ENCODE results near the gene CCN2. TPM values are rescaled to one million over a fixed set of nuclear protein-coding genes. Genes with fewer than 3 reads are reported as not detected.

The CCN2 gene
- total RNA-seq, 1 donor from 2014 or later = 24.2 TPM

- Mint-ChIP-seq H3K4me3 (no peak overlapping the region), H3K36me3 (ENCODE audit: low read depth) (no peaks in the 10 kb centered on the region), H3K9me3 (no peaks in the 10 kb centered on the region), H3K27ac (ENCODE audit: unreplicated experiment) (no peak overlapping the region), H3K4me1 (no peaks in the 10 kb centered on the region), H3K27me3 (ENCODE audit: low read depth) (no peaks in the 10 kb centered on the region)
- no peak for TF ChIP-seq CTCF (conservative IDR thresholded peaks at IDR 0.05)
- DNase-seq (ENCODE audit: low read depth, low spot score) = no peak
Measured at GRCh38 chr6:131976545-131977061, 25.4 kb upstream of the CCN2 start.

GRCh38 chr6:131972741-131973140 is 21.6 kb upstream of the CCN2 start:
- no peaks in the 10 kb centered on the region for H3K27me3 Mint-ChIP-seq (ENCODE audit: low read depth)
- H3K9me3 Mint-ChIP-seq = peaks cover 2% of the 10 kb centered on the region
- TF ChIP-seq CTCF (conservative IDR thresholded peaks at IDR 0.05) = no peak
- no peak overlapping the region for H3K27ac Mint-ChIP-seq (ENCODE audit: unreplicated experiment)
- no peak overlapping the region for H3K4me3 Mint-ChIP-seq
- DNase-seq (ENCODE audit: low read depth, low spot score) = no peak
- no peaks in the 10 kb centered on the region for H3K36me3 Mint-ChIP-seq (ENCODE audit: low read depth)
- H3K4me1 Mint-ChIP-seq = no peaks in the 10 kb centered on the region

- peaks cover 3% of the 10 kb centered on the region for H3K9me3 Mint-ChIP-seq
- H3K36me3 Mint-ChIP-seq (ENCODE audit: low read depth) = no peaks in the 10 kb centered on the region
- H3K27ac Mint-ChIP-seq (ENCODE audit: unreplicated experiment) = no peak overlapping the region
Measured at GRCh38 chr6:131970076-131970859, 19.1 kb upstream of the CCN2 start.

GRCh38 chr6:131968656-131969055 is 17.5 kb upstream of the CCN2 start:
- DNase-seq (ENCODE audit: low read depth, low spot score) = no peak
- no peak for TF ChIP-seq CTCF (conservative IDR thresholded peaks at IDR 0.05)
- peaks cover 3% of the 10 kb centered on the region for H3K9me3 Mint-ChIP-seq
- H3K27me3 Mint-ChIP-seq (ENCODE audit: low read depth) = no peaks in the 10 kb centered on the region
- H3K27ac Mint-ChIP-seq (ENCODE audit: unreplicated experiment) = no peak overlapping the region
- H3K36me3 Mint-ChIP-seq (ENCODE audit: low read depth) = no peaks in the 10 kb centered on the region
- no peak overlapping the region for H3K4me3 Mint-ChIP-seq
- no peaks in the 10 kb centered on the region for H3K4me1 Mint-ChIP-seq

More at GRCh38 chr6:131970076-131970859, 19.1 kb upstream of the CCN2 start:
- Mint-ChIP-seq H3K4me1 (no peaks in the 10 kb centered on the region), H3K4me3 (no peak overlapping the region), H3K27me3 (ENCODE audit: low read depth) (no peaks in the 10 kb centered on the region)
- no peak for DNase-seq (ENCODE audit: low read depth, low spot score)
- TF ChIP-seq CTCF (conservative IDR thresholded peaks at IDR 0.05) = no peak

GRCh38 chr6:131967948-131968347 is 16.8 kb upstream of the CCN2 start:
- Mint-ChIP-seq H3K4me1 (no peaks in the 10 kb centered on the region), H3K36me3 (ENCODE audit: low read depth) (no peaks in the 10 kb centered on the region), H3K27me3 (ENCODE audit: low read depth) (no peaks in the 10 kb centered on the region), H3K27ac (ENCODE audit: unreplicated experiment) (no peak overlapping the region), H3K4me3 (no peak overlapping the region), H3K9me3 (peaks cover 3% of the 10 kb centered on the region)
- no peak for TF ChIP-seq CTCF (conservative IDR thresholded peaks at IDR 0.05)
- DNase-seq (ENCODE audit: low read depth, low spot score) = no peak

Measured in neural crest cell (in vitro differentiated cells).